K562 (cell line): ENCODE measurements around the gene PCDHGB7. TPM values are rescaled to one million over a fixed set of nuclear protein-coding genes. Genes with fewer than 3 reads are reported as not detected.
"Not testable (repeated sequence)": the region's sequence is repeated elsewhere in the genome, so short reads cannot be mapped to it uniquely, and the experiment has no call there.

Experiments
- ATAC-seq: fragments of 200-7000 bp; cut with Tn5 transposase; 3 replicates; pipeline ENCODE4 v1.9.1; 2020; ENCODE audit warnings: moderate library complexity
- BruUV-seq: library from RNA; stranded (reverse); fragments of 400-500 nt; replicated peaks from 2 replicates; lab custom pipeline; 2021; lab: Mats Ljungman, UMichigan
- CTCF ChIA-PET: fragments of 300-600 bp; formaldehyde crosslinking; extraction: SDS; loops from one replicate; lab custom pipeline; 2021; ENCODE audit warnings: low intra/inter-chr PET ratio; lab: Yijun Ruan, JAX
- POLR2A ChIA-PET: fragments of 300-600, 350-650 bp; sonication (Branson Sonifier 250); formaldehyde crosslinking; extraction: SDS; loops from one replicate; lab custom pipeline; 2021; ENCODE audit warnings: antibody characterized with exemption, inconsistent platforms; lab: Yijun Ruan, JAX
- DNase-seq, 4 experiments: peaks; one replicate each; pipeline versions ENCODE4 v3.0.0 to v3.0.0-alpha.2; 2011 to 2018; ENCODE audit warnings: low spot score in 3 of 4, mixed read lengths in 3 of 4; ENCODE audit errors: extremely low read depth in 1 of 4
- FAIRE-seq: peaks from 2 replicates; lab custom pipeline; 2011; peaks lifted over from hg19 to GRCh38; lab: Jason Lieb, UNC
- H2AFZ ChIP-seq: 2 replicates; pipeline ENCODE4 v1.6.0; 2011; ENCODE audit warnings: low read depth, low read length, control low read depth, inconsistent platforms
- H3K27ac ChIP-seq: fragments of 200-600 bp; 3 replicates; pipeline ENCODE4 v1.8.0; 2011; ENCODE audit warnings: low read depth, mild to moderate bottlenecking, control low read depth, inconsistent platforms, low read length, moderate library complexity, mixed read lengths; ENCODE audit errors: extremely low read depth
- H3K27me3 ChIP-seq, 2 experiments: fragments of 300-600 bp in 1 of 2; 2 replicates in 1 of 2; 3 replicates in 1 of 2; pipeline versions ENCODE4 v1.6.0 to v1.8.0; 2011; ENCODE audit warnings: inconsistent platforms in 2 of 2, low read length in 2 of 2, mild to moderate bottlenecking in 1 of 2, mixed read lengths in 1 of 2, moderate library complexity in 1 of 2; ENCODE audit not compliant: control insufficient read depth in 2 of 2, insufficient read depth in 2 of 2
- H3K36me3 ChIP-seq: fragments of 300-600 bp; 3 replicates; pipeline ENCODE4 v1.8.0; 2011; ENCODE audit warnings: mild to moderate bottlenecking, low read length, inconsistent platforms; ENCODE audit not compliant: control insufficient read depth, insufficient read depth
- H3K4me1 ChIP-seq, 2 experiments: fragments of 200-600 bp in 1 of 2; replicated peaks in 1 of 2; 2 replicates in 1 of 2; 3 replicates in 1 of 2; pipeline versions ENCODE4 v1.5.1 to v1.8.0; 2011; ENCODE audit warnings: inconsistent platforms in 2 of 2, low read length in 2 of 2, mild to moderate bottlenecking in 1 of 2, mixed read lengths in 1 of 2, moderate library complexity in 1 of 2; ENCODE audit not compliant: control insufficient read depth in 2 of 2, insufficient read depth in 2 of 2
- H3K4me2 ChIP-seq: 2 replicates; pipeline ENCODE4 v1.6.1; 2011; ENCODE audit warnings: low read length, control low read depth, inconsistent platforms, mixed read lengths; ENCODE audit not compliant: insufficient read depth
- H3K4me3 ChIP-seq: fragments of 200-600 bp; sonication (generic), shearing (Covaris generic); 2 replicates; pipeline ENCODE4 v1.5.1; 2016; ENCODE audit warnings: control low read depth, inconsistent platforms
- H3K79me2 ChIP-seq: fragments of 200-600 bp; 3 replicates; pipeline ENCODE4 v1.8.0; 2011; ENCODE audit warnings: low read length, inconsistent platforms; ENCODE audit not compliant: control insufficient read depth, insufficient read depth
- H3K9ac ChIP-seq, 2 experiments: 2 replicates each; pipeline versions ENCODE4 v1.6.0 to v1.6.1; 2011; ENCODE audit warnings: low read depth in 2 of 2, low read length in 2 of 2, control low read depth in 1 of 2, inconsistent platforms in 1 of 2, mild to moderate bottlenecking in 1 of 2, mixed read lengths in 1 of 2; ENCODE audit not compliant: insufficient read depth in 1 of 2
- H3K9me1 ChIP-seq: one replicate; pipeline ENCODE4 v1.6.0; 2011; ENCODE audit warnings: inconsistent platforms, mild to moderate bottlenecking, low read length, moderate library complexity; ENCODE audit not compliant: control insufficient read depth, insufficient read depth
- H3K9me3 ChIP-seq: replicated peaks from 2 replicates; pipeline ENCODE4 v1.5.1; 2011; ENCODE audit warnings: low read depth, low read length, inconsistent platforms; ENCODE audit not compliant: control insufficient read depth, insufficient read depth
- H4K20me1 ChIP-seq: replicated peaks from 2 replicates; pipeline ENCODE4 v1.6.1; 2011; ENCODE audit warnings: low read length, inconsistent platforms, mixed read lengths; ENCODE audit not compliant: control insufficient read depth, insufficient read depth
- CTCF ChIP-seq, 3 experiments: IDR thresholded peaks in 2 of 3; conservative IDR thresholded peaks in 1 of 3; 2 replicates each; pipeline ENCODE4 v1.5.1; 2011 to 2012; ENCODE audit warnings: low read length in 3 of 3, mild to moderate bottlenecking in 3 of 3, control low read depth in 2 of 3, improper control_type of control experiment in 1 of 3, inconsistent platforms in 1 of 3, low read depth in 1 of 3, mixed read lengths in 1 of 3, moderate library complexity in 1 of 3; ENCODE audit not compliant: insufficient read depth in 2 of 3
- NRF1 ChIP-seq, 2 experiments: fragments of 450-650 bp; IDR thresholded peaks in 1 of 2; conservative IDR thresholded peaks in 1 of 2; 2 replicates each; pipeline ENCODE4 v1.6.1; 2014; ENCODE audit warnings: mild to moderate bottlenecking in 2 of 2
- RAD21 ChIP-seq, 2 experiments: fragments of 250-450 bp in 1 of 2; fragments of 450-650 bp in 1 of 2; sonication (Bioruptor Pico) in 1 of 2; formaldehyde crosslinking in 1 of 2; IDR thresholded peaks in 1 of 2; conservative IDR thresholded peaks in 1 of 2; 2 replicates each; pipeline versions ENCODE4 v1.4.0 to v1.8.0; 2020 to 2022; ENCODE audit warnings: mild to moderate bottlenecking in 2 of 2, moderate library complexity in 1 of 2
- WGBS: fragments of 100-300 bp; shearing (Covaris generic); methylation state at CpG from one replicate; pipeline ENCODE4 v1.1.6; 2016; ENCODE audit warnings: low coverage, mixed read lengths; ENCODE audit not compliant: insufficient coverage; ENCODE audit errors: missing lambda C conversion rate; 5-methylcytosine and 5-hydroxymethylcytosine counted together
- in situ Hi-C: fragments of 300-500 bp; cut with MboI; formaldehyde crosslinking; loops from 4 replicates; pipeline ENCODE4 v1.15.0; 2018; ENCODE audit warnings: inconsistent platforms, mixed read lengths
- intact Hi-C: fragments of 100-400 bp; cut with micrococcal nuclease; formaldehyde crosslinking; loops from 2 replicates; pipeline ENCODE4 v1.14.2; 2022
- polyA plus RNA-seq, 8 experiments: library from polyadenylated mRNA; depleted of rRNA in 4 of 8; stranded (reverse) in 5 of 8; unstranded in 3 of 8; fragments of >200 nt; fragmentation: Nextera tagmentation in 2 of 8; fragmentation: Illumina TruSeq in 1 of 8; extraction: Ambion mirVana in 2 of 8; extraction: Trizol in 1 of 8; gene quantifications; 2 replicates each; pipeline versions ENCODE4 v1.2.1 to v1.2.3, GENCODE V29; 2011 to 2014; ENCODE audit warnings: inconsistent platforms in 1 of 8, missing spikeins in 1 of 8
- total RNA-seq, 7 experiments: library from RNA; depleted of rRNA in 6 of 7; stranded (reverse); fragments of >200 nt in 6 of 7; fragmentation: Illumina TruSeq in 2 of 7; extraction: Trizol in 2 of 7; gene quantifications; 2 replicates each; pipeline versions ENCODE4 v1.2.1 to v1.2.3, GENCODE V29; 2011 to 2021; ENCODE audit warnings: low replicate concordance in 1 of 7

The PCDHGB7 gene
- total and polyA plus RNA-seq, 9 of the 15 experiments (the other 6 are each of a cell fraction or from before 2014, with no cell fraction given), result 0.09 TPM; not detected in 8

GRCh38 chr5:141397756-141398551 lies 19.5 kb upstream of the PCDHGB7 start, which contains the start of gene PCDHGB5:
Gene PCDHGB5 (plus strand): TSS chr5:141397947. CDS start chr5:141398128, 181 bp downstream.
- POLR2A ChIA-PET, result interaction anchor here (0.6 to 1.1 kb wide), 2 partner anchors 9 to 13 kb away, joined by 3 read pairs; no protein-coding TSS in a partner anchor
- H3K4me3 ChIP-seq, result peak within 1 kb of the TSS; percentile 18; the same call in 1 of the 2 replicates

More at GRCh38 chr5:141397756-141398551, 19.5 kb upstream of the PCDHGB7 start, which contains the start of gene PCDHGB5:
- BruUV-seq, H4K20me1 ChIP-seq: not testable (repeated sequence)
- peak in 3 of 4 experiments; percentile 13 to 58 (median 23) for DNase-seq
- TF ChIP-seq NRF1 (conservative IDR thresholded peaks at IDR 0.05 in 1 of 2, IDR thresholded peaks at IDR 0.05 in 1 of 2) (peak; percentile 89 to 90), RAD21 (CRISPR knock-in tag; conservative IDR thresholded peaks at IDR 0.05 in 1 of 2, IDR thresholded peaks at IDR 0.05 in 1 of 2) (peak in 1 of 2 experiments; percentile 41; a peak in 2 of 4 replicates), CTCF (IDR thresholded peaks at IDR 0.05 in 2 of 3, conservative IDR thresholded peaks at IDR 0.05 in 1 of 3; ENCODE audit: insufficient read depth in 2 of 3, low read depth in 1 of 3, low read length in 3 of 3) (peak; percentile 55 to 68 (median 64))
- TF ChIP-seq, all 486 proteins: peak for 3; not testable (repeated sequence) for 483
- WGBS, result 6% methylated on average over 20 of the region's 43 CpGs
- H3K27ac ChIP-seq, H3K9me3 ChIP-seq, H3K9ac ChIP-seq, H3K9me1 ChIP-seq, H2AFZ ChIP-seq, H3K79me2 ChIP-seq, H3K36me3 ChIP-seq, H3K4me2 ChIP-seq, intact Hi-C loops, in situ Hi-C loops, CTCF ChIA-PET: not testable (repeated sequence)
- ATAC-seq (peak; percentile 99), FAIRE-seq (peak; percentile 48)
- Histone ChIP-seq H3K4me1 (peaks cover 0 to 14% of the 10 kb centered on the region in 2 experiments; a peak in 3 of 5 replicates), H3K27me3 (peaks cover 0 to 32% of the 10 kb centered on the region in 2 experiments; a peak in 3 of 5 replicates)
